ENCODE measurements around the gene CCDC85B. TPM values are rescaled to one million over a fixed set of nuclear protein-coding genes. Genes with fewer than 3 reads are reported as not detected.

Gene CCDC85B
- total RNA-seq, 4 donors from 2014 or later = 16.0 to 34.3 (median 28.0) TPM

DNA sequence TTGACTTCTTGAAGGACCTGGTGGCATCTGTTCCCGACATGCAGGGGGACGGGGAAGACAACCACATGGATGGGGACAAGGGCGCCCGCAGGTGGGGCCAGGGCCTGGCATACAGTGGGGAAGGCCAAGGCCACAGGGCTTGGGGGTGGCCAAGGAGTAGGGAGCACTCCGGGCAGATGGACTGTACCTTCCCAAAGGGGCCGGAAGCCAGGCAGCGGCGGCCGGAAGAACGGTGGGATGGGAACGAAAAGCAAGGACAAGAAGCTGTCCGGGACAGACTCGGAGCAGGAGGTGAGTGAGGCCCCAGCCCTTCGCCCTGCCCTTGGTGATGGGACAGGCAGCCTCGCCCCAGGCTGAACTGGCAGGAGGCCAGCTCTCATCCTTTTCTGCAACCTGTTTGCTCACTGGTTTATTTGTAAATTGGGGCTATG is 29.9 kb downstream of the CCDC85B start:
- intact Hi-C loops (cut with DNase I) = no loop called here
- DNase-seq = no peak
- peaks cover 0 to 51% (median 0%) of the 10 kb centered on the region in 3 donors for H3K36me3 ChIP-seq
- peaks cover 43 to 67% (median 43%) of the 10 kb centered on the region in 3 donors for H3K4me1 ChIP-seq
- no peaks in the 10 kb centered on the region for H3K27me3 ChIP-seq
- no peaks in the 10 kb centered on the region for H3K9me3 ChIP-seq
- WGBS, 2 donors = 51 to 65% methylated on average over 13 of the region's 15 CpGs
- TF ChIP-seq POLR2A (IDR thresholded peaks at IDR 0.05) = no peak
- peak overlapping the region; percentile 89 to 98 (median 94) for H3K4me3 ChIP-seq
- H3K27ac ChIP-seq = peak overlapping the region; percentile 91 to 99 (median 96)

GRCh38 chr11:65921033-65921555 is 30.6 kb downstream of the CCDC85B start:
- TF ChIP-seq, protein P1, sequence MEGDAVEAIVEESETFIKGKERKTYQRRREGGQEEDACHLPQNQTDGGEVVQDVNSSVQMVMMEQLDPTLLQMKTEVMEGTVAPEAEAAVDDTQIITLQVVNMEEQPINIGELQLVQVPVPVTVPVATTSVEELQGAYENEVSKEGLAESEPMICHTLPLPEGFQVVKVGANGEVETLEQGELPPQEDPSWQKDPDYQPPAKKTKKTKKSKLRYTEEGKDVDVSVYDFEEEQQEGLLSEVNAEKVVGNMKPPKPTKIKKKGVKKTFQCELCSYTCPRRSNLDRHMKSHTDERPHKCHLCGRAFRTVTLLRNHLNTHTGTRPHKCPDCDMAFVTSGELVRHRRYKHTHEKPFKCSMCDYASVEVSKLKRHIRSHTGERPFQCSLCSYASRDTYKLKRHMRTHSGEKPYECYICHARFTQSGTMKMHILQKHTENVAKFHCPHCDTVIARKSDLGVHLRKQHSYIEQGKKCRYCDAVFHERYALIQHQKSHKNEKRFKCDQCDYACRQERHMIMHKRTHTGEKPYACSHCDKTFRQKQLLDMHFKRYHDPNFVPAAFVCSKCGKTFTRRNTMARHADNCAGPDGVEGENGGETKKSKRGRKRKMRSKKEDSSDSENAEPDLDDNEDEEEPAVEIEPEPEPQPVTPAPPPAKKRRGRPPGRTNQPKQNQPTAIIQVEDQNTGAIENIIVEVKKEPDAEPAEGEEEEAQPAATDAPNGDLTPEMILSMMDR (IDR thresholded peaks at IDR 0.05) = no peak
- no peak for TF ChIP-seq POLR2A (IDR thresholded peaks at IDR 0.05)
- H3K27me3 ChIP-seq = no peaks in the 10 kb centered on the region
- H3K36me3 ChIP-seq = peaks cover 0 to 51% (median 0%) of the 10 kb centered on the region in 3 donors
- WGBS, 2 donors = 40 to 92% methylated on average over 2 to 6 of the region's 12 CpGs
- peaks cover 36 to 60% (median 36%) of the 10 kb centered on the region in 3 donors for H3K4me1 ChIP-seq
- H3K4me3 ChIP-seq = peak overlapping the region in 2 of 4 donors; percentile 89 to 98
- intact Hi-C loops (cut with DNase I) = no loop called here
- no peak for DNase-seq
- peak overlapping the region in 3 of 4 donors; percentile 13 to 99 (median 98) for H3K27ac ChIP-seq
- H3K9me3 ChIP-seq = no peaks in the 10 kb centered on the region

GRCh38 chr11:65921876-65922275 is 31.4 kb downstream of the CCDC85B start:
- peaks cover 0 to 51% (median 0%) of the 10 kb centered on the region in 3 donors for H3K36me3 ChIP-seq
- no peaks in the 10 kb centered on the region for H3K9me3 ChIP-seq
- H3K27me3 ChIP-seq = no peaks in the 10 kb centered on the region
- no peak for TF ChIP-seq POLR2A (IDR thresholded peaks at IDR 0.05)
- TF ChIP-seq, protein P1 (IDR thresholded peaks at IDR 0.05) = no peak
- intact Hi-C loops (cut with DNase I) = no loop called here
- H3K4me3 ChIP-seq = no peak overlapping the region
- DNase-seq = no peak
- WGBS, 2 donors = 89 to 92% methylated on average over 7 to 10 of the region's 10 CpGs
- peaks cover 28 to 52% (median 28%) of the 10 kb centered on the region in 3 donors for H3K4me1 ChIP-seq
- no peak overlapping the region for H3K27ac ChIP-seq

DNA sequence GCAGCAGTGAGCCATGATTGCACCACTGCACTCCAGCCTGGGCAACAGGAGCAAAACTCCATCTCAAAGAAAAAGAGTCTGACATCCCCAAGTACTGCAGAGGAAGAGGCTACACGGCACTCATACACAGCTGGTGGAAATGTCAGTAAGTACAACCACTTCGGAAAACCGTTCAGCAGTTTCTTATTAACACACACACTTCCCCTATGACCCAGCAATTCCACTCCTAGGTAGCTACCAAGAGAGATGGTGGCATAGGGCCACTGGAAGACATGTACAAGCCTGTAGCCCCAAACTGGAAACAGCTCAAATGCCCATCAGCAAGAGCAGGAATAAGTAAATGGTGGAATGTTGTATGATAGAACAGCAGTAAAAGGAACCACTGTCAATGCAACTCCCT is 32.1 kb downstream of the CCDC85B start:
- peaks cover 0 to 44% (median 0%) of the 10 kb centered on the region in 3 donors for H3K36me3 ChIP-seq
- peaks cover 21 to 46% (median 21%) of the 10 kb centered on the region in 3 donors for H3K4me1 ChIP-seq
- WGBS, 2 donors = 34 to 56% methylated on average over 2 to 3 of the region's 3 CpGs
- DNase-seq = no peak
- H3K27ac ChIP-seq = peak overlapping the region in 3 of 4 donors; percentile 18 to 21 (median 18)
- intact Hi-C loops (cut with DNase I) = no loop called here
- no peaks in the 10 kb centered on the region for H3K27me3 ChIP-seq
- no peaks in the 10 kb centered on the region for H3K9me3 ChIP-seq
- H3K4me3 ChIP-seq = no peak overlapping the region
- no peak for TF ChIP-seq POLR2A (IDR thresholded peaks at IDR 0.05)
- TF ChIP-seq, protein P1 (IDR thresholded peaks at IDR 0.05) = no peak

- DNase-seq = no peak
- Histone ChIP-seq H3K9me3 (no peaks in the 10 kb centered on the region), H3K27ac (no peak overlapping the region), H3K27me3 (no peaks in the 10 kb centered on the region), H3K4me1 (peaks cover 9 to 28% (median 10%) of the 10 kb centered on the region in 3 donors), H3K4me3 (no peak overlapping the region), H3K36me3 (peaks cover 0 to 42% (median 0%) of the 10 kb centered on the region in 3 donors)
- 53 to 57% methylated on average over 2 of the region's 2 CpGs for WGBS, 2 donors
- TF ChIP-seq, protein P1 (IDR thresholded peaks at IDR 0.05) = no peak
- TF ChIP-seq POLR2A (IDR thresholded peaks at IDR 0.05) = no peak
- intact Hi-C loops (cut with DNase I) = no loop called here
Observed at GRCh38 chr11:65925397-65925796, 34.9 kb downstream of the CCDC85B start.

Measured in esophagus squamous epithelium (tissue), 5 donors.